Sigmoid colon (tissue), 4 donors: Measurements from ENCODE around the gene FGF10.

Source experiments
- CTCF ChIP-seq, 4 experiments: fragments of 450-650 bp in 3 of 4; fragments of 200-600 bp in 1 of 4; IDR thresholded peaks; one replicate each; pipeline ENCODE4 v1.5.1; 2016 to 2019; ENCODE audit warnings: antibody characterized with exemption in 4 of 4, mild to moderate bottlenecking in 3 of 4, moderate library complexity in 2 of 4
- EP300 ChIP-seq, 4 donors: sonication (generic); formaldehyde crosslinking; IDR thresholded peaks; one replicate each; pipeline ENCODE4 v1.6.1; 2017; ENCODE audit warnings: antibody characterized with exemption in 4 of 4
- POLR2A ChIP-seq, 2 donors: fragments of 450-650 bp; IDR thresholded peaks; one replicate each; pipeline ENCODE4 v1.6.1; 2016; ENCODE audit warnings: antibody characterized with exemption in 2 of 2, mild to moderate bottlenecking in 2 of 2, moderate library complexity in 2 of 2

DNA sequence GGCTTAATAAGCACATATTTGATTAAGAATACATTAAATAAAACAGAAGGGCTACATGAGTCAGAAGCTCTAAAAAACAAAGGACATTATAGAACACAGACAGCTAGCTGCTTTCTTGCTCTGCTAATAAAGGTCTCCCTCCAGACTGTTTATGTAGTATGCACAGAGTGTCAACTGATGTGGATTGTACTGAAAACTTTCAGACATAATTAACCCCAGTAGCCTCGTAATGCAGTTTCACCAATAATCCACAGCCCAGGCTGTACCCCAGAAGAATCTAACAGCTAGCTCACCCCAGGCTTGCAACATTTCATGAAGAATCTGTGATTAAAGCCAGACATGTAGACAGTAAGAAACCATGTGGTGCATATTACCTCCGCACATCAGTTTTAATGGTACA is 30.8 kb downstream of the FGF10 start:
- TF ChIP-seq POLR2A (IDR thresholded peaks at IDR 0.05) = no peak
- no peak for TF ChIP-seq EP300 (IDR thresholded peaks at IDR 0.05)
- TF ChIP-seq CTCF (IDR thresholded peaks at IDR 0.05) = no peak
